Inferior parietal cortex (tissue), 1 donor: ENCODE data around the gene MYL6B.
"Not testable (repeated sequence)": the region's sequence is repeated elsewhere in the genome, so short reads cannot be mapped to it uniquely, and the experiment has no call there.

Experiments used
- DNase-seq: peaks from one replicate; pipeline ENCODE4 v3.0.0-alpha.2; 2016; ENCODE audit errors: extremely low spot score

MYL6B gene

DNA sequence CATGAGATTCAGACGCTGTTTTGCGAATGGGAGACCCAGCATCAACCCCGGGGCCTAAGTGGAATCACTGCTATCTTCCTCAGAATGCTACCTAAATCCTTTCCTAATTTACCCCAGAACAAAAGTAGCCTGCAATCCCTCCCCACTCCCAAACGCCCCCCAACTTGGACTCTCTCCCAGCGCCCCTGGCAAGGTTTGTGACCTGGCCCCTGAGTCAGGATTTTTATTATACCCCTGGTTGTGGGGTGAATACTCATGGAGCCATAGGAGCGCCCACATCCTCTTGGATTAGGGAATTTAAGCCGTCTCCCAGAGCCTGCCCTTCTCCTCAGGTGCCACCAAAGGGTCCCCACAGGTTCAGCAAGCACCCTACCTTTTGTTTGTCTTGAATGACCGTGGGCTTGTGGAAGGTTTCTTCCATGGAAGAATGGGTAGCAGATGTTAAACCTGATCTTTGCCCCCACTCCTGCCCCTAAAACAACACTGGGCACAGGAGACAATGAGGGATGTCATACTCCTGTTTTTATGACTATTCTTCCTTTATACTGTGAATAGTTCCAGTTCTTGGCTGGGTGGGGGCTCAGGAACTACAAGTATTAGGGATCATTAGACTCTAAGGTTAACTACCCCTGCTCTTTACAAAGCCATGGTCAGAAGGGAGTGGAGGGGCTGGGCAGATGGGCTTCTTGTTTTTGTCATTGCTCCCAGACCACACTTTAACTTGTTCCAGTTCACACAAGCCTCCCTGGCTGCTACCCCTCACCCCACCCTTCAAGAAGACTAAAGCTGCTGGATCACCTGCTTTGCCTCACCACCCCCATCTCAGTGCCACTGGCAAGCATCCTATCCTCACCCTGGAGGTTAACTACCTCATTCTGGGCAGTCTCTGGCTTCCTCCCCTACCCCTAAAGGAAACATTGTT is 630 bp downstream of the MYL6B start:
- DNase-seq: no peak

DNA sequence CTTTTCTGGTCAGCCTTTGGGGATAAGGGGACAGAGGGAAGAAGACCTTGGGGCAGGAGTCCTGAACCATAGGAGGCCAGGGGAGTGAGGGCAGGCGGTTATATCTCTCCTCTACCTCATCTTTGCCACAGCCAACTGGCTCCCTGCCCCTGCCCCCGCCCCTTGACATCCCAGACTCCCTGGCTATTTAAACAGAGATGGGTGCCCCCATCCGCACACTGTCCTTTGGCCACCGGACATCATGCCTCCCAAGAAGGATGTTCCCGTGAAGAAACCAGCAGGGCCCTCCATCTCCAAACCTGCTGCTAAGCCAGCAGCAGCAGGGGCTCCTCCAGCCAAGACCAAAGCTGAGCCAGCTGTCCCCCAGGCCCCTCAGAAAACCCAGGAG is 1.3 kb downstream of the MYL6B start:
- no peak for DNase-seq

DNA sequence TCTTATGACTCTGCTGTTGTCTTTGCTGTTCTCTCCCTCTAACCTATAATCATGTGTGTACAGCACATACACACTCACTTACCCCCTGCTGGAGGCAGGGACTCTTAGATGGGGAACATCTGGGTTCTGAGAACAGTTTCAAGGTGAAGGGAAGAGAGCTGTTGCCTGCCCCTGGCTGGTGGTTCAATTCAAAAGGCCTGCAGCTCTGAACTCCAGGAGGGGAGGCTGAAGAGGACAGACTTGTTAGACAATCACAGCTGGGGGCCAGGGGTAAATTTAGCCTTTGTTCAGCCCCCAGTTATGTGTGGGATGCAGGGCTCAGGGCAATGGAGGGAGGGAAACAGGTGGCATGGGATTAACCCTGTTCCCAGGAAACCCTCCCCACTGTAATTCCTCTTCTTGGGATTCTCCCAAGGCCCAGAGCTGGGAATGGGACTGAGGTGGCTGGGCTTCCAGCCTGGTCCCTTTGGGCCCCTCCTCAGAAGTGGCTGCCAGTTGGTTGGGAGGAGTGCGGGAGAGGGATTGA is 1.9 kb downstream of the MYL6B start:
- DNase-seq: no peak

DNA sequence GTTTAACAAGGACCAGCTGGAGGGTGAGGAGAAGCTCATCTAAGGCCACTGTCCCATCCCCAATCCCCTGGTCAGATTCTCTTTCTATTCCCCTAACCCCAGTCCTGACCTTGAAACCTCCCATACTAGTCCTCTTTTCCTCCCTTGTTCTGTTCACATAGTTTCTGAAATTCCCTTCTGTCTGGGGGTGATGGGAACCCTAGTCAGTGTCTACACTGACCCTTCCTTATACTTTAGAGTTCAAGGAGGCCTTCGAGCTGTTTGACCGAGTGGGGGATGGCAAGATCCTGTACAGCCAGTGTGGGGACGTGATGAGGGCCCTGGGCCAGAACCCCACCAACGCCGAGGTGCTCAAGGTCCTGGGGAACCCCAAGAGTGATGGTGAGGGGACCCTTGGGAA is 2.4 kb downstream of the MYL6B start:
- no peak for DNase-seq

DNA sequence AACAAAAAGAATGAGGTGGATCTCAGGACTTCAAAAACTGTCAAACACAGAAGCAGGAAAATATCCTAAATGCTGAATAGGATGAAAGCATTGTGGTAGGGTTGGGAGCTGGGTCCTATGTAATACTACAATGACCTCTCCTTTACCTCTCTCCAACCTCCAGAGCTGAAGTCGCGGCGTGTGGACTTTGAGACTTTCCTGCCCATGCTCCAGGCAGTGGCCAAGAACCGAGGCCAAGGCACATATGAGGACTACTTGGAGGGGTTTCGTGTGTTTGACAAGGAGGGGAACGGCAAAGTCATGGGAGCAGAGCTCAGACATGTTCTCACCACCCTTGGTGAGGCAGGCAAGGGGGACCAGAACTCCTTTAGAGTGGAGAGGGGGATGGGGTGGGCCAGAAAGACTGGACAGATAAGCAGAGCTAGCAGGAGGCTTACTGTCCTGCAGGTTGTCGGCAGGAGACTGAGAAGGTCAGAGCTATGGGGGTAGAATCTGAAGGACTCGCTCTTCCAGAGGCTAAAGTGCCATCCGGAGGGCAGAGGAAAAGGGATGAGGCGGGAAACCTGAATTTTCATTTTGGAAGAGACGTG is 3.0 kb downstream of the MYL6B start:
- no peak for DNase-seq

DNA sequence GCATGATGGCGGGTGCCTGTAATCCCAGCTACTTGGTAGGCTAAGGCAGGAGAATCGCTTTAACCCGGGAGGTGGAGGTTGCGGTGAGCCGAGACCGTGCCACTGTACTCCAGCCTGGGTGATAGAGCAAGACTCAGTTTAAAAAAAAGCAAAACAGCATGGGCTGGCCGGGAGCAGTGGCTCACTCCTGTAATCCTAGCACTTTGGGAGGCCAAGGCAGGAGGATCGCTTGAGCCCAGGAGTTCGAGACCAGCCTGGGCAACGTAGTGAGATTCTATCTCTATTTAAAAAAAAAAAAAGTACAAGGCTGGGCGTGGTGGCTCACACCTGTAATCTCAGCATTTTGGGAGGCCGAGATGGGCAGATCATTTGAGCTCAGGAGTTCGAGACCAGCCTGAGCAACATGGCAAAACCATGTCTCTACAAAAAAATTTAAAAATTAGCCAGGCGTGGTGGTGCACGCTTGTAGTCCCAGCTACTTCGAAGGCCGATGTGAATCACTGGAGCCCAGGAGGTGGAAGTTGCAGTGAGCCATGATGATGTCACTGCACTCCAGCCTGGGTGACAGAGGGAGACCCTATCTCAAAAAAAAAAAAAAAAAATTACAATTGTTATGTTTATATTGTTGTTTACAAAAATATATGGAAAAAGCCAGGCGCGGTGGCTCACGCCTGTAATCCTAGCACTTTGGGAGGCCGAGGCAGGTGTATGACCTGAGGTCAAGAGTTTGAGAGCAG is 4.2 kb downstream of the MYL6B start:
- DNase-seq: not testable (repeated sequence)

DNA sequence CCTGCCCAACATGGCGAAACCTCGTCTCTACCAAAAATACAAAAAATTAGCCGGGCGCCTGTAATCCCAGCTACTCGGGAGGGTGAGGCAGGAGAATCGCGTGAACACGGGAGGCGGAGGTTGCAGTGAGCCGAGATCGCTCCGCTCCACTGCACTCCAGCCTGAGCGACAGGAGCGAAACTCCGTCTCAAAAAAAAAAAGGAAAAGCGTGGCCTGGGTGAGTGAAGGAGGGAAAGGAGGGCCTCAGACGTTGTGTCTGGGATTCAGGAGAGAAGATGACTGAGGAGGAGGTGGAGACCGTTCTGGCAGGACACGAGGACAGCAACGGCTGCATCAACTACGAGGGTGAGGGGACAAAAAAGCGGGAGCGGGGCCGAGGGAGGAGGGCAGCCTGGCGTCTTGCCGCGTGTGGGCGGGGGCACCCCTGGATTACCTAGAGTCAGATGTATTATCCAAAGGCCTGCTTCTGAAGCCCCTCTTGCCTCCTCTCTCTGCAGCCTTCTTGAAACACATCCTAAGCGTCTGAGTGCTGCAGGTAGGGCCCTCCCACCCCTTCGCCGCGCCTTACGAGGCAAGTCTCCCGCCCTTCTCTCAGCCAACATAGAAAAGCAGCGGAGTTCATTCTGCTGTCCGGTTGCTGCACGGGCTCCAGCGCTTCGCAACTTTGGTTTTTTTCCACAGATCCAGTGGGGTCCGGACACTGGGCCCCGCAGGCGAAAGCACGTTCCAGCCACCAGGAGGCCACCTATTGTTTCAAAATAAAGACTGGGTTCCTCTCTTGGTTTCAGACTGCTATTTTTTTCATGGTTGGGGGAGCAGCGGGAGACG is 5.0 kb downstream of the MYL6B start:
- peak; percentile 61 for DNase-seq

DNA sequence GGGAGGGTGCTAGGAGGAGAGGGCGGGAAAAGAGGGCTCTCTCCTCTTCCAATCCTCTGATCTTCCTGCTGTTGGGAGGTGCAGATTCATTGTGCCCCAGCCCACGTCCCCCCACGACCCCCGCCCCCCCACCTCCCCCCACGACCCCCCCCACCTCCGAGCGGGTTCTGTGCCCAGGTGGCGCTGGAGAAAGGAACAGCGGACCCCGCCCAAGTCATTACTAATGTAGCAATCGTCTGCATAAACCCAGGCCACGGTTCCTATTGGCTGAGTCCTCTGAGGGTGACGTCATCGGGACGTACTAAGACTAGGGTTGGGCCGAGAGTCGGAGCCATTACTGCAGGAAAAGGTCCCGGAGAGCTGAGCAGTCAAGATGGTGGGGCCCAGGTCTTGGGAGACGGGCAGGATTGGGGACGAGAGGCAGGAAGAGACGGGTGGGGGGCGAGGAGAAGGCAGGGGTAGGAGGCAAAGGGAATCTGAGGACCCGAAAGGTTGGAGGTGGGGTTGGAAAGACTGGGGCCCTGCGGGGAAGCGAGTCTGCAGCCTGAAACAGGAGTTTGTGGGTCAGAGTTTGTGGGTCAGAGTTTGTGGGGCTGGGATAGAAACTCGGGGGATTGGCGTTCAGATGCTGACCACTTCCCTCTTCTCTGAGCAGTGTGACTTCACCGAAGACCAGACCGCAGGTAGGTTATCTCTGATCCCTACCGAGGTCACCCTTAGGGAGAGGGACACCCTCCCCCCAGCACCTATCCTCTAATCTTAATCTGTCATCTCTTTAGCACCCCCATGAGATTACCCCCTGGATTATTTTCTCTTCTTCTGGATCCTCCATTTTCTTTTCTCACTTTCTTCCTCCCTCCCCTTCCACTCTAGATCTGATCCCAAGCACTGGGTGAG is 5.9 kb downstream of the MYL6B start, which contains the start of gene MYL6:
Gene MYL6, plus strand, starts transcription at position 331 of the 897 bp plus-strand sequence. Its CDS starts 43 bp downstream, at position 374.
- peak; percentile 99 for DNase-seq

DNA sequence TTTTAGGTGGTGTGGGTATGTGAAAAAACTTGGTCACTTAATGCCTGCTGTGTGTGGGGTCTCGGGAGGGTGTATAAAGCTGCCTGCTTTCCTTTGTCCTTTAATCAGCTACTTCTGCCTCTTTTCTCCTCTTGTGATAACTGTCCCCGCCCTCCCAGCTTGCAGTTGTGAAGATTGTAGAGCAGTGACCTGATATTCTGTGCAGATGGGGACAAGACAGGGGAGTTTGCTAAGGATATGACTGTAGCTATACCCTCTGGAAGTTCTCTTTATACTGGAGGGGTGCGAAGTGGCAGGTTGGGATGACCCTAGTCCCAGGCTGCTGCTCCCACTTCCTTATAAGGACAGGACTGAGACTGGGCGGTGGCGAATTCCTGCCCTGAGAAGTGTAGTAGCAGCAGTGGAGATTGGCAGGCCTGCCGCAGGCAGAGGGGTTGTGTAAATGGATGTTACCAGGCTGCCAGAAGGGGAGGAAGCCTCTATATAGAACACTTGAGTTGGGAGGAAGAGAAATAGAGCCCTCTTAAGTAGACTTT is 6.6 kb downstream of the MYL6B start:
- DNase-seq: no peak

DNA sequence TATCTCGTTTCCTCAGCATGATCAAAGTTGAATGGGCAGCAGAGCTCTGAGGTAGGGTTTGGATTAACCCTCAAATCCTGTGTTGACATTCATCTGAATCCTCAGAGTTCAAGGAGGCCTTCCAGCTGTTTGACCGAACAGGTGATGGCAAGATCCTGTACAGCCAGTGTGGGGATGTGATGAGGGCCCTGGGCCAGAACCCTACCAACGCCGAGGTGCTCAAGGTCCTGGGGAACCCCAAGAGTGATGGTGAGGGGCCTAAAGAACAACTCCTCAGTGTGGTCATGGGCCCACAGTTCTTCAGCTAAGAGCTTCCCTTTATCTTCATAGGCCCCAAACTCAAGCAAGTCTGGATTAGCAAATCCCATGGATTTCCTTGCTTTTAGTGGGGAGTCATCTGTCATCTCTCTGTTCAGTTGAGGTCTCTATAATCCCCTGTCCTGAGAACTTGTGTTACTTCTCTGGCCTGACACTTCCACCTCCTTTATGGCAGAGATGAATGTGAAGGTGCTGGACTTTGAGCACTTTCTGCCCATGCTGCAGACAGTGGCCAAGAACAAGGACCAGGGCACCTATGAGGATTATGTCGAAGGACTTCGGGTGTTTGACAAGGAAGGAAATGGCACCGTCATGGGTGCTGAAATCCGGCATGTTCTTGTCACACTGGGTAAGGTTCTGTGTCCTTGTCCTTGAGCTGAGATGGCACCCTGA is 7.2 kb downstream of the MYL6B start:
- no peak for DNase-seq

DNA sequence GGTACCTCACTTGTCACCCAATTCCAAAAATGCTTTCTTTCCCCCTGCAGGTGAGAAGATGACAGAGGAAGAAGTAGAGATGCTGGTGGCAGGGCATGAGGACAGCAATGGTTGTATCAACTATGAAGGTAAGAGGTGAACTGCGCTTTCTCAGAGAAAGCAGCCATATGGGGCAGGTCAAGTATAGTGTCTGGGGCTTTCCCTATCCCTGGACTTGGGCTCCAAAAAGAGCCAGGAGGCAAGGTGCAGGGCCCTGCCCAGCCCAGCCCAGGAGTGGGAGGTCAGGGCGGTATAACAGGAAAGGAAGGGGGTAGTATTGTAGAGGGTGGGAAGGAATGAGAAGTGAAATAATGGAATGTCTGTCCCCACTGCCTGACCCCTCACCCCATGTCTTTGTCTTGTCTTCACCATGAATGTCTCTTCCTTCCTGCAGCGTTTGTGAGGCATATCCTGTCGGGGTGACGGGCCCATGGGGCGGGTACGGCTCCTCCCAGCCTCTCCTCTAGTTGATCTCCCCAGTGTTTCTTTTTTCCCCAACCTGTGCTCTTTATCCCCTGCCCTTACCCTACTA is 7.9 kb downstream of the MYL6B start:
- DNase-seq: no peak

DNA sequence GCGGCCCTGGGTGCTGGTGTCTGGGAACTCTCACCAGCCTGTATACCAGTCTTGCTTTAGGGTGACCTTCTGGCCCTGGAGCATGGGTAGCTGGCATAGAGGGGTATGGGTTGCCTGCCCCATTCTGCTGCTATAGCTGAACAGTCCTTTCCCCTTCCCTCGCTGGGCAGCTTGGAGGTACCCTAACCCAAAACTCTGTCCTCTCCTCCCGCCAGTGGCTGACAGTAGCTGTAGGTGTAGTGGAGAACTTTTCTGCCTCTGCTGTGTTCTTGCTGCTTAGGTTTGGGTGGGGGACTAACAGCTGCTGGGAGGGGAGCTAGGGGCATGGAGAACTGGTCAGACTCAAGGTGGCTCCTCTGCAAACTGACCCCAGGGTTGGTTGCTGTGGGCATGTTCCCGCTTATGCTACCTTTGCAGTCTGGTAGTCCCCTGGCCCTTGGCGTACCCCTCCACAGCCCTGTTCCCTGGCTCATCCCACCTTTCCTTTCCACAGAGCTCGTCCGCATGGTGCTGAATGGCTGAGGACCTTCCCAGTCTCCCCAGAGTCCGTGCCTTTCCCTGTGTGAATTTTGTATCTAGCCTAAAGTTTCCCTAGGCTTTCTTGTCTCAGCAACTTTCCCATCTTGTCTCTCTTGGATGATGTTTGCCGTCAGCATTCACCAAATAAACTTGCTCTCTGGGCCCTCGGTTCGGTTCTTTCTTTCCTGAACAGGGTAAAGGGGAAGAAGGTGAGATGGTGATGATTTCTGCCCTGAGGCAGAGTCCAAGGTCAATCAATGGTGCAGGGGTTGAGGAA is 8.7 kb downstream of the MYL6B start:
- no peak for DNase-seq

DNA sequence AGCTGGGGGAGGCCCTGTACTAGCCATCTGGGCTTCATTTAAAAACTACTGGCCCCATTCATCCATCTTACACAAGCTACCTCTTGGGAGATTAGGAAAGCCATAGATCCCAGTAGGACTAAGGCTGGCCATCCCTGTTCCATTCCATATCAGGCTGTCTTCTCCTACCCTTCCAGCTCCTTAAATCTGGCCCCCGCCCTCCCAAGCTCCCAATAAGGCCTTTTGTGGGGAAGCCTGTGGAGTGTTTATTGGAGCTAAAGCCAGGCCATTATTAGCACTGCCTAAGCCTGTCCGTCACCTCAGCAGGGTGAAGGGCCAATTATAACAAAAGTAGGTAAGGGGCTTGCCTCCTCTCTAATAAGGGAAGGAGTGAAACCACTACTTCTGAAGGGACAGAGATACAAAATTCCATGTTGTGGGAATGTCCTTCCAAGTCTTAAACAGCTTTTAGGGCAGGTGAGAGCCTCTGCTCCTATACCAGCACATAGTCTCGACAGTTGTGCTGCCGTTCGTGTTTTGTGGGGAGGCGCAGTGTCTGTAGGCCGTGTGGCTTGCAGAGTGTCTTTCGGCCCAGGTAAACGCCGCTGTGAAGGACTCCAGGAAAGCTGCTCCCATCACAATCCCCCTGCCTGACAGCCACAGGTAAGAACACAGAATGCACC is 9.4 kb downstream of the MYL6B start:
- no peak for DNase-seq

DNA sequence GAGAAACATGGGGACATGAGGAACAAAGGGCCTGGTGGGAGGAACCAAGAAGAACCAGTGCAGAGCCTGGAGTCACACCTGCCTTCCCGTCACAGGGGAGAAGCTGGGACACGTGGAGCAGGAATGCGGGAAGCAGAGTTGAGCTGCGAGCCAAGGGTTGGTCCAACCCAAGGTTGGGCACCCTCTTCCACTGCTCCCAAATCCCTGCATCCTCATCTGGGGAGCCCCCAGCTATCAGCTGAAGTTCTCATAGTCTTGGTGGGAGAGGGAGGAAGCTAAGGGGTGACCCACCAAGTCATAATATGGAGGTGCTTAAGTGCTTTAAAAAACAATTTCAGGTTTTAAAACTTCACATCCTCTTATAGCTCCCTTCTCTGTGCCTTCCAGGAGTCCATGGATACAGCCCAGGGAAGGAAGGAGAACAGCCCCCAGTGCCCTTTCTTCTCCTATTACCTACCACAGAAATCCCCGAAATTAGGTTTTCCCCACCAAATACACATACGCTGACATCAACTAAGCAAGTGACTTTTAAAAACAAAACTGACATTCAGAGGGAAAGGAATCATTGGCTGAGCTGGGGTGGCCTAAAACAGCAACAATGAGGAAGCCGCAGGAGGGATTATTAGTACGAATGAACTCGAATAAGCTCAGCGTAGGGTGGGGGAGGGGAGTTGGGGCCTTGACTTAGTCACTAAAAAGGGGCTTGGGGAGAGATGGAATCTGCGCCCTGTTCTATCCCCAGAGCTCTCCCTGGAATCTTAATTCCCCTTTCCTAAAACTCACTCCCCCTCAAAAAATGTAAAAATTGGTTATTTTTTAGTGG is 10.3 kb downstream of the MYL6B start:
- DNase-seq: no peak

DNA sequence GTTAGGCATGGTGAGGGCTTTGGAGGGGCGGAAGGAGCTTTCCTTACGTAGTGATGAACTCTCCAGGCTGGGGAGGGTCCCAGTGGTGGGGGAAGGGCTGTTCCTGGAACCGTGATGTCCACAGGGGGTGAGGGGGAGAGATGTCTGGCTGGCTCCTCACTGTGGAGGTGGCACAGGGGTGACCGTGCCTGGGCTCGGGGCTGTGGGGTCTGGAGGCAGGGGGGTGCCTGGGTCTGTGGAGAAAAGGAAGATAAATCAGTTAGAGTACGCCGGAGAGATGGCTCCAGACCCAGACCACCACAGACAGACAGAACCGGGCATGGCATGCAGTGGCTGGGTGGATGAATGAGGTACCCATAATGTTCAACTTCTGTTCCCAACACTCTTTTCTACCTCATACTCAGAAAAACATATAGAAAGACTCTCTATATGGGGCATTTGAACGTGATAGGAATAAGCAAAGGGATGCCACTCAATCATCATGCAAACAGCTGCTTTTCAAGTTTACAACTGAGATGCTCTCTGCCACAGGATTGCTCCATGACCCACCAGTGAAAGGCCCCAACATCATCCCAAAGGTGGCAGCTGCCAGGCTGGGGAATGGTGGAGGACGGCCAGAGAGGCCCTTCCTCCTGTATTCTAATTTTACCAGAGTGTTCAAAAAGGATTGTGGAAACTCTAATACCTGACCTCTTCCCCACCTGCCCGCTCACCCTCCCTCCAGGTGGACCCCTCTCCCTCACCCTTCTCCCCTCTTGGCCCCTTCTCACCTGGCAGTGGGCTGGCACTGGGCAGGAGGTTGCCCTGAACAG is 11.4 kb downstream of the MYL6B start:
- no peak for DNase-seq

DNA sequence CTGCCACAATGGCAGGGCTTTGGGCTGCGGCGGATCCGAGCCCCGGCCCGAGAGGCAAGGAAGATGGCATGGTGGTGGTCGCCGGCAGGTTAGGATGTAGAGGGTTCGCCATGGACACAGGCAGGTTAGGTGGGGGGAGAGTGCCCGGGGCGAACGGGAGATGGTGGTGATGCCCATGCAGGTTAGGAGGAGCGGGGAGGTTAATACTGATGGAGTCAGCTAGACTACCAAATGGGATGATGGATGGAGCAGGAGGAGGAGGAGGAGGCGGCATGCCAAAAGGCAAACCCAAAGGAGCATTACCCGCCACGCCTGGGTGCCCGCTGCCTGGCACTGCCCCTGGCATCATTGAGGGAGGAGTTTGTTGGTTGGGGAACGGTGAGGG is 11.9 kb downstream of the MYL6B start:
- DNase-seq: no peak
